DND-41 (cell line): ENCODE results near the gene MAPRE2.
"Not testable (repeated sequence)": the region's sequence is repeated elsewhere in the genome, so short reads cannot be mapped to it uniquely, and the experiment has no call there.

Experiments
- ATAC-seq: fragments of 200-7000 bp; cut with Tn5 transposase; 3 replicates; pipeline ENCODE4 v1.9.1; 2021; ENCODE audit warnings: low read depth; ENCODE audit not compliant: insufficient read depth
- DNase-seq: peaks from one replicate; pipeline ENCODE4 v3.0.0-alpha.2; 2020
- H2AFZ ChIP-seq: 2 replicates; pipeline ENCODE4 v1.6.0; 2012; ENCODE audit warnings: low read depth, low read length
- H3K27ac ChIP-seq: 2 replicates; pipeline ENCODE4 v1.5.1; 2012; ENCODE audit warnings: low read length, inconsistent platforms
- H3K27me3 ChIP-seq: fragments of 200-600 bp; sonication (generic); 2 replicates; pipeline ENCODE4 v1.6.0; 2012; ENCODE audit warnings: low read length, mild to moderate bottlenecking, inconsistent platforms; ENCODE audit not compliant: insufficient read depth, poor library complexity
- H3K36me3 ChIP-seq: 2 replicates; pipeline ENCODE4 v1.5.1; 2012; ENCODE audit warnings: low read length, inconsistent platforms; ENCODE audit not compliant: insufficient read depth
- H3K4me1 ChIP-seq: 2 replicates; pipeline ENCODE4 v1.5.1; 2012; ENCODE audit warnings: mild to moderate bottlenecking, low read length; ENCODE audit not compliant: insufficient read depth
- H3K4me2 ChIP-seq: 2 replicates; pipeline ENCODE4 v1.6.0; 2012; ENCODE audit warnings: mild to moderate bottlenecking, moderate library complexity, low read length, inconsistent platforms; ENCODE audit not compliant: insufficient read depth
- H3K4me3 ChIP-seq, 2 experiments: fragments of 200-600 bp in 1 of 2; shearing (Covaris generic) in 1 of 2; 2 replicates each; pipeline ENCODE4 v1.5.1; 2012 to 2016; ENCODE audit warnings: inconsistent platforms in 2 of 2, low read length in 2 of 2, mild to moderate bottlenecking in 2 of 2, low read depth in 1 of 2, moderate library complexity in 1 of 2
- H3K79me2 ChIP-seq: 2 replicates; pipeline ENCODE4 v1.6.0; 2012; ENCODE audit warnings: low read length, inconsistent platforms; ENCODE audit not compliant: insufficient read depth
- H3K9ac ChIP-seq: 2 replicates; pipeline ENCODE4 v1.6.0; 2012; ENCODE audit warnings: low read depth, mild to moderate bottlenecking, inconsistent platforms, low read length, moderate library complexity
- H3K9me3 ChIP-seq: 2 replicates; pipeline ENCODE4 v1.5.1; 2012; ENCODE audit warnings: low read length, moderate library complexity, mild to moderate bottlenecking, inconsistent platforms; ENCODE audit not compliant: insufficient read depth, severe bottlenecking
- H4K20me1 ChIP-seq: 2 replicates; pipeline ENCODE4 v1.6.0; 2012; ENCODE audit warnings: low read length; ENCODE audit not compliant: insufficient read depth
- EZH2 ChIP-seq: IDR thresholded peaks from 3 replicates; pipeline ENCODE4 v1.6.1; 2012; ENCODE audit warnings: borderline replicate concordance, low read depth, mild to moderate bottlenecking, moderate library complexity, low read length, inconsistent platforms; ENCODE audit not compliant: severe bottlenecking
- TF ChIP-seq, protein P1 (sequence below): IDR thresholded peaks from 2 replicates; pipeline ENCODE4 v1.5.1; 2012; ENCODE audit warnings: borderline replicate concordance, low read length, moderate library complexity, mild to moderate bottlenecking; ENCODE audit not compliant: poor library complexity, severe bottlenecking; ENCODE audit errors: extremely low read depth

MAPRE2 gene

DNA sequence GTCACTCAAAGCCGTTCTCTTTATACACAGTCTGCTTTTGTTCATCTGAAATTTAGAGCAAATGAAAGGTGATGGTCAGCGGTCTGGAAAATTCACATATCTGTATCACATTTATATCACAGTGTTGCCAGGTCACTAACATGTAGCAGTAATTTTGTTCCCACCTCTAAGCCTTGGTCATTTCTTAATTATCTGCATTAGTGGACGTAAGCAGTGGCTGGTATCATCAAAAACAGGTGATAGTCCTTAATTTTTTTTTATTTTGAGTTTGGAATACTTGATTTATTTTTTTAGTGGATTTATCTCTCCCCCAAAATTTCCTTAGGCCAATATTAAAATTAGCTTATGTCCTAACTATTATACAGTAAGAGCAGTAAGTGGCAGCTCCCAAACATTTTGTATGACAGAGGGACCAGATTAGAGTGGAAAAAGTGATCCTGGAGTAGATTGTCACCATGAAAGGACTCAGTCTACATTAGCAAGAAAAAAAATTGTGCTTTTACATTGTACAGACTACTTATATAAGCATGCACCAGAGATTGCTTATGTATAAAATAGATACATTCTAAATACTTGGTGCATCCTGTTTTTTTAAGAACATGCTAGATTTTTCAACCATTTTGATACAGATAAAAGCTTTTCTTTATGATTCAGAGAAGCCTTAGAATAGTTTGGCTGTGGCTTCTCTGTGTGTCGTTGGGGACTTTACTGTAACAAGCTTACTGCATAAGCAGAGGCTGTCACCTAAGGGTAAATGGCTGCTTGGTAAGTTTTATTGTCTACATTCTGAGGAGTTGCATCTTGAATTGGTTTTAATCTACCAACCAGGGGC lies 65.0 kb downstream of the MAPRE2 start:
- Histone ChIP-seq H3K27ac (no peak overlapping the region), H4K20me1 (no peaks in the 10 kb centered on the region), H3K27me3 (no peaks in the 10 kb centered on the region), H3K79me2 (peaks cover 7% of the 10 kb centered on the region; the same call in 1 of the 2 replicates), H3K36me3 (peaks cover 24% of the 10 kb centered on the region), H3K9me3 (no peaks in the 10 kb centered on the region), H3K9ac (no peak overlapping the region), H3K4me2 (no peak overlapping the region), H3K4me3 (no peak overlapping the region), H2AFZ (no peak overlapping the region), H3K4me1 (no peaks in the 10 kb centered on the region)
- ATAC-seq: no peak
- TF ChIP-seq, protein P1, sequence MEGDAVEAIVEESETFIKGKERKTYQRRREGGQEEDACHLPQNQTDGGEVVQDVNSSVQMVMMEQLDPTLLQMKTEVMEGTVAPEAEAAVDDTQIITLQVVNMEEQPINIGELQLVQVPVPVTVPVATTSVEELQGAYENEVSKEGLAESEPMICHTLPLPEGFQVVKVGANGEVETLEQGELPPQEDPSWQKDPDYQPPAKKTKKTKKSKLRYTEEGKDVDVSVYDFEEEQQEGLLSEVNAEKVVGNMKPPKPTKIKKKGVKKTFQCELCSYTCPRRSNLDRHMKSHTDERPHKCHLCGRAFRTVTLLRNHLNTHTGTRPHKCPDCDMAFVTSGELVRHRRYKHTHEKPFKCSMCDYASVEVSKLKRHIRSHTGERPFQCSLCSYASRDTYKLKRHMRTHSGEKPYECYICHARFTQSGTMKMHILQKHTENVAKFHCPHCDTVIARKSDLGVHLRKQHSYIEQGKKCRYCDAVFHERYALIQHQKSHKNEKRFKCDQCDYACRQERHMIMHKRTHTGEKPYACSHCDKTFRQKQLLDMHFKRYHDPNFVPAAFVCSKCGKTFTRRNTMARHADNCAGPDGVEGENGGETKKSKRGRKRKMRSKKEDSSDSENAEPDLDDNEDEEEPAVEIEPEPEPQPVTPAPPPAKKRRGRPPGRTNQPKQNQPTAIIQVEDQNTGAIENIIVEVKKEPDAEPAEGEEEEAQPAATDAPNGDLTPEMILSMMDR: no peak
- no peak for TF ChIP-seq EZH2
- DNase-seq: no peak

DNA sequence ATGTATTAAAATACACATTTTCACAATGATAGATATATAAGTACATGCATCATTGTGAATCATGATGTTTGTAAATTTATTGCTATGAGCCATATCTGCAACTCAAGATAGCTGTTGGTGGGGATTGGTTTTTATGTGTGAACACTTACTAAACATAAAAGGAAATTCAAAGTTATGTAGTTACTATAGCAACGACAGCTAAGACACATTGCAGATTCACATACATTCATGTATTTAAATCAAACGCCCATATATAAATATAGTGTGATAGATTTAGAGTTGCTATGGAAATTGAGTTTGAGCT lies 65.6 kb downstream of the MAPRE2 start:
- ATAC-seq (no peak), DNase-seq (no peak)
- no peak for TF ChIP-seq EZH2
- peaks cover 13% of the 10 kb centered on the region; the same call in 1 of the 2 replicates for H3K79me2 ChIP-seq
- no peak overlapping the region for H3K4me3 ChIP-seq
- no peak overlapping the region for H3K9ac ChIP-seq
- H3K9me3 ChIP-seq: no peaks in the 10 kb centered on the region
- no peak overlapping the region for H2AFZ ChIP-seq
- peaks cover 21% of the 10 kb centered on the region for H3K36me3 ChIP-seq
- no peaks in the 10 kb centered on the region for H3K27me3 ChIP-seq
- no peak overlapping the region for H3K4me2 ChIP-seq
- no peaks in the 10 kb centered on the region for H4K20me1 ChIP-seq
- H3K4me1 ChIP-seq: no peaks in the 10 kb centered on the region
- no peak overlapping the region for H3K27ac ChIP-seq

DNA sequence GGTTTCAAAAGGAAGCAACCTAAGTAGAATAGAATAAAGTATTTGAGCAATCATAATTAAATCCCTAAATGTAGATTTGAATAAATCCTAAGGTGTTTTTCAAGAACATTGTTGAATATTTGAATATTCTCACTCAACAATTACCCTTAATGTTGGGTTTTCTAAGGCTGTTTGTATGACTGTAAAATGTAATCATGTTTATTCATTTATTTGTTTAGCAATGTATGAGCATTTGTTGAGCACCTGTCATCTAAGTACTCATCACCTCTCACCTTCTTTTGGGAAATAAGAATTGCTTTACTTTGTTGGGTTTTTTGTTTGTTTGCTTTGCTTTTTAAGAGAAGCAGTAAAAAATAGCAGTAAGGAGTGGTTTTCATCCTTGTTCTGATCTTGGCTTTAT lies 66.0 kb downstream of the MAPRE2 start:
- Histone ChIP-seq H2AFZ (no peak overlapping the region), H3K4me3 (no peak overlapping the region), H3K4me1 (no peaks in the 10 kb centered on the region), H4K20me1 (no peaks in the 10 kb centered on the region), H3K36me3 (peaks cover 16% of the 10 kb centered on the region), H3K27ac (no peak overlapping the region), H3K4me2 (no peak overlapping the region), H3K9me3 (no peaks in the 10 kb centered on the region), H3K9ac (no peak overlapping the region), H3K27me3 (no peaks in the 10 kb centered on the region), H3K79me2 (peaks cover 13% of the 10 kb centered on the region; the same call in 1 of the 2 replicates)
- DNase-seq (no peak), ATAC-seq (no peak)
- TF ChIP-seq, protein P1: no peak
- TF ChIP-seq EZH2: no peak

DNA sequence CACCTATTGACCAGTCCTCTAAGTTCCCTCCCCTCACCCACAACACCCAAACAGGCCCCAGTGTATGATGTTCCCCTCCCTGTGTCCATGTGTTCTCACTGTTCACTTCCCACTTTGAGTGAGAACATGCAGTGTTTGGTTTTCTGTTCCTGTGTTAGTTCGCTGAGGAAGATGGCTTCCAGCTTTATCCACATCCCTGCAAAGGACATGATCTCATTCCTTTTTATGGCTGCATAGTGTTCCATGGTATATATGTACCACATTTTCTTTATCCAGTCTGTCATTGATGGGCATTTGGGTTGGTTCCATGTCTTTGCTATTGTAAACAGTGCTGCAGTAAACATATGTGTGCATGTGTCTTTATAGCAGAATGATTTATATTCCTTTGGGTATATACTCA lies 66.9 kb downstream of the MAPRE2 start:
- not testable (repeated sequence) for H3K27me3 ChIP-seq, H3K4me2 ChIP-seq, H4K20me1 ChIP-seq, DNase-seq, ATAC-seq, H3K36me3 ChIP-seq, H3K4me3 ChIP-seq, H3K9me3 ChIP-seq, H3K27ac ChIP-seq, H3K4me1 ChIP-seq, H3K9ac ChIP-seq, H2AFZ ChIP-seq
- peaks cover 13% of the 10 kb centered on the region for H3K79me2 ChIP-seq
